ENCODE measurements around the gene NPPA. TPM values are rescaled to one million over a fixed set of nuclear protein-coding genes. Genes with fewer than 3 reads are reported as not detected.

NPPA gene
- total RNA-seq, 3 donors from 2014 or later (not counting 1 experiment from before 2014, with no cell fraction given): not detected

- DNase-seq (no peak), ATAC-seq (no peak)
- intact Hi-C loops (cut with micrococcal nuclease): no loop called here
- Histone ChIP-seq H3K4me1 (ENCODE audit: control insufficient read depth, insufficient read depth, low read length) (no peaks in the 10 kb centered on the region), H3K27ac (ENCODE audit: low read length) (no peak overlapping the region), H3K27me3 (ENCODE audit: control insufficient read depth, insufficient read depth, low read length) (no peaks in the 10 kb centered on the region), H3K4me3 (ENCODE audit: low read length) (no peak overlapping the region), H3K36me3 (ENCODE audit: control insufficient read depth, insufficient read depth, low read length) (no peaks in the 10 kb centered on the region), H3K9me3 (ENCODE audit: control insufficient read depth, insufficient read depth, low read length) (no peaks in the 10 kb centered on the region)
- H3K36me3 Mint-ChIP-seq: no peaks in the 10 kb centered on the region
- no peak for TF ChIP-seq CTCF (IDR thresholded peaks at IDR 0.05)
- H3K27ac Mint-ChIP-seq: no peak overlapping the region
- H3K4me3 Mint-ChIP-seq: no peak overlapping the region
- H3K27me3 Mint-ChIP-seq (ENCODE audit: low read depth in 2 of 2): peaks cover 0 to under 1% of the 10 kb centered on the region in 2 donors
- no peaks in the 10 kb centered on the region for H3K9me3 Mint-ChIP-seq
- 52% methylated on average over 2 of the region's 3 CpGs for WGBS (ENCODE audit: insufficient coverage)
- H3K4me1 Mint-ChIP-seq: peaks cover 0 to 2% of the 10 kb centered on the region in 2 donors
Measured at GRCh38 chr1:11888877-11889208, 41.3 kb upstream of the NPPA start.

- Mint-ChIP-seq H3K4me1 (no peaks in the 10 kb centered on the region), H3K27ac (no peak overlapping the region), H3K27me3 (ENCODE audit: low read depth in 2 of 2) (no peaks in the 10 kb centered on the region), H3K4me3 (no peak overlapping the region), H3K36me3 (no peaks in the 10 kb centered on the region), H3K9me3 (no peaks in the 10 kb centered on the region)
- no peak for TF ChIP-seq CTCF (IDR thresholded peaks at IDR 0.05)
- Histone ChIP-seq H3K4me3 (ENCODE audit: low read length) (no peak overlapping the region), H3K9me3 (ENCODE audit: control insufficient read depth, insufficient read depth, low read length) (no peaks in the 10 kb centered on the region), H3K27me3 (ENCODE audit: control insufficient read depth, insufficient read depth, low read length) (no peaks in the 10 kb centered on the region), H3K27ac (ENCODE audit: low read length) (no peak overlapping the region), H3K4me1 (ENCODE audit: control insufficient read depth, insufficient read depth, low read length) (no peaks in the 10 kb centered on the region), H3K36me3 (ENCODE audit: control insufficient read depth, insufficient read depth, low read length) (no peaks in the 10 kb centered on the region)
- no peak for ATAC-seq
- DNase-seq: no peak
- 86% methylated on average over 15 of the region's 15 CpGs for WGBS (ENCODE audit: insufficient coverage)
- intact Hi-C loops (cut with micrococcal nuclease): no loop called here
Measured at GRCh38 chr1:11888206-11888876, 40.8 kb upstream of the NPPA start.

- no peak for ATAC-seq
- no peaks in the 10 kb centered on the region for H3K9me3 ChIP-seq (ENCODE audit: control insufficient read depth, insufficient read depth, low read length)
- Mint-ChIP-seq H3K9me3 (no peaks in the 10 kb centered on the region), H3K27me3 (ENCODE audit: low read depth in 2 of 2) (no peaks in the 10 kb centered on the region), H3K4me1 (peaks cover 0 to 5% of the 10 kb centered on the region in 2 donors), H3K4me3 (no peak overlapping the region), H3K27ac (no peak overlapping the region), H3K36me3 (no peaks in the 10 kb centered on the region)
- no peaks in the 10 kb centered on the region for H3K27me3 ChIP-seq (ENCODE audit: control insufficient read depth, insufficient read depth, low read length)
- no peaks in the 10 kb centered on the region for H3K4me1 ChIP-seq (ENCODE audit: control insufficient read depth, insufficient read depth, low read length)
- no peaks in the 10 kb centered on the region for H3K36me3 ChIP-seq (ENCODE audit: control insufficient read depth, insufficient read depth, low read length)
- TF ChIP-seq CTCF (IDR thresholded peaks at IDR 0.05): no peak
- DNase-seq: no peak
- intact Hi-C loops (cut with micrococcal nuclease): no loop called here
- H3K4me3 ChIP-seq (ENCODE audit: low read length): no peak overlapping the region
- H3K27ac ChIP-seq (ENCODE audit: low read length): no peak overlapping the region
- WGBS (ENCODE audit: insufficient coverage): 85% methylated on average over 7 of the region's 7 CpGs
Measured at GRCh38 chr1:11887666-11888007, 40.1 kb upstream of the NPPA start.

GRCh38 chr1:11886986-11887665, 39.5 kb upstream of the NPPA start:
- Histone ChIP-seq H3K9me3 (ENCODE audit: control insufficient read depth, insufficient read depth, low read length) (no peaks in the 10 kb centered on the region), H3K4me3 (ENCODE audit: low read length) (no peak overlapping the region), H3K4me1 (ENCODE audit: control insufficient read depth, insufficient read depth, low read length) (no peaks in the 10 kb centered on the region), H3K27me3 (ENCODE audit: control insufficient read depth, insufficient read depth, low read length) (no peaks in the 10 kb centered on the region), H3K27ac (ENCODE audit: low read length) (no peak overlapping the region), H3K36me3 (ENCODE audit: control insufficient read depth, insufficient read depth, low read length) (no peaks in the 10 kb centered on the region)
- no peaks in the 10 kb centered on the region for H3K27me3 Mint-ChIP-seq (ENCODE audit: low read depth in 2 of 2)
- H3K36me3 Mint-ChIP-seq: no peaks in the 10 kb centered on the region
- no peak for DNase-seq
- H3K27ac Mint-ChIP-seq: no peak overlapping the region
- no peak overlapping the region for H3K4me3 Mint-ChIP-seq
- intact Hi-C loops (cut with micrococcal nuclease): no loop called here
- peaks cover 0 to 5% of the 10 kb centered on the region in 2 donors for H3K4me1 Mint-ChIP-seq
- H3K9me3 Mint-ChIP-seq: no peaks in the 10 kb centered on the region
- no peak for ATAC-seq
- 94% methylated on average over 18 of the region's 19 CpGs for WGBS (ENCODE audit: insufficient coverage)
- no peak for TF ChIP-seq CTCF (IDR thresholded peaks at IDR 0.05)

Data from natural killer cell (primary cell).